Anterior cingulate cortex (tissue), 58 donors: ENCODE results near the gene OTX1.
"Not testable (repeated sequence)": the region's sequence is repeated elsewhere in the genome, so short reads cannot be mapped to it uniquely, and the experiment has no call there.

Experiments used
- DNase-seq, 58 donors: peaks; one replicate each; lab custom pipeline; 2025; lab: John Stamatoyannopoulos, UW

The OTX1 gene

DNA sequence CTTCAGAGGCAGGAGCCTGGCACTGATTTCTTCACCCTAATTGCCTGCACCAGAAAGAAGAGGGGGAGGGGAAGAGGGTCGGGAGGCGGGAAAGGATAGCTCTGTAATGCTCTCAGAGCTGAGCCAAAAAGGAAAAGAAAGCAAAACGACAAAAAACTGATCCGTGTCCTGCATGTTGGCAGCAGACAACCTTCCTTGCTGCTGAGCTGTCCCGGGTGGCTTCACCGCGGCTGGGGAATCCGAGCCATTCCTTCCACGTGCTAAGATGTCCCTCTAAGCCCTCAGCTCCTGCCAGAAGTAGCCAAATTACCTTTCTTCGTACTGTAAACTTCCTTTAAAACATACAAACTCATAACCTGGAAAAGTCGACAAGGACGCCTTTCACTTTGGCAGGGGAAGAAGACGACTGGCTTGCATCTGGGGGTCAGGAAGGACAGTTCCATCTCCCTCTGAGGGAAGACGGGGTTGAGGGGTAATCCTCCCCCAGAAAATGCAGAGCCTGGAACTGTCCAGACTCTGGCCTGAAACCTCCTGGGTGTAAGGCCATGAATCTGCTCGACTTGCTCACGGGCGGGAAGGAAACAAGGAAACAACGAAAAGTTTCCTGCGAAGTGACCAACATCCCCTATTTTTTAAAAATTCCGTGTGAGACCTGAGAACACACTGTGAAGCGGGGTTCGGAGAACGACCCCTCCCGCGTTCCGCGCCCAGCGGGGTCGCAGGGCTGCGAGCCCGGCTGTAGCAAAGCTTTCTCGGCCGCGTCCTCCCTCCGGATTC is 7.7 kb downstream of the OTX1 start:
- no peak for DNase-seq

DNA sequence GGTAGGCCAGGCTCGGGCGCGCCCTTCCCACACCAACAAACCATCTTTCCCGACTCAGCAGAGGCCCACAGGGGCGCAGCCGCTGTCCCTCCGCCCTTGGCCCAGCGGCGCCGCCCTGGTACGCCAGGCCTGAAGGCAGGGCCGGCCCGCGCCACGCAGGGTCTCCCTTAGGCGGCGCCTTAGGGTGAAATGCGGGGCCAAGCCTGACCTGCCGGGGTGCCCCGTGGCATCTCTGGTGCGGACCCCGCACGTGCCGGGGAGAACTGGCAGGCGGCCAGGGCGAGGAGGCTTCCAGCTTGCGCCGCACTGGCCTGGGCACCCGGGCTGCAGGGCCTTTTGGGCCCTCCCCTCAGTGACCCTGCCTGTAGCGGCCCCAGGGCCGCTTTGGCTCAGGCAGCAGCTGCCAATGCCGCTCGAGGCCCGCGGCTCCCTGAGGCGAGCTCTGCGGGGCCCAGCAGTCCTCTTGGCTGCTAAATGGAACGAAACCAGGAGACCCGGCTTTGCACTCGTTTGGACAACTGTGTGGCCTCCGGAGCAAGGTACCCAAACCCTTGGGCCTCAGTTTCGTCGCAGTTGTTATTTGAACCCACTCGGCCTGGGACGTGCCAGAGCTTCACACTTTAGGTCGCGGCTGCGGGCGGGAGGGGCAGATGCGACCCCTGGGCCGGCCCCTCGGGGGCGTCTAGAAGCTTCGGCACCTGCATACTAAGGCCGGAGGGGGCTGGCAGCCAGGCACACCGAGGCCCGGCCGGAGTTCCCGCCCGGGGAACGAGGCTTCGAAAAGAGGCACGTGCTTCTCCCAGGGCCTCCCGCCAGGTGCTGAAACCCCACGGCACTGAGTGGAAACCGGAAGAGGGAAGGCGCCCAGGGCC is 8.5 kb downstream of the OTX1 start:
- DNase-seq, result no peak

DNA sequence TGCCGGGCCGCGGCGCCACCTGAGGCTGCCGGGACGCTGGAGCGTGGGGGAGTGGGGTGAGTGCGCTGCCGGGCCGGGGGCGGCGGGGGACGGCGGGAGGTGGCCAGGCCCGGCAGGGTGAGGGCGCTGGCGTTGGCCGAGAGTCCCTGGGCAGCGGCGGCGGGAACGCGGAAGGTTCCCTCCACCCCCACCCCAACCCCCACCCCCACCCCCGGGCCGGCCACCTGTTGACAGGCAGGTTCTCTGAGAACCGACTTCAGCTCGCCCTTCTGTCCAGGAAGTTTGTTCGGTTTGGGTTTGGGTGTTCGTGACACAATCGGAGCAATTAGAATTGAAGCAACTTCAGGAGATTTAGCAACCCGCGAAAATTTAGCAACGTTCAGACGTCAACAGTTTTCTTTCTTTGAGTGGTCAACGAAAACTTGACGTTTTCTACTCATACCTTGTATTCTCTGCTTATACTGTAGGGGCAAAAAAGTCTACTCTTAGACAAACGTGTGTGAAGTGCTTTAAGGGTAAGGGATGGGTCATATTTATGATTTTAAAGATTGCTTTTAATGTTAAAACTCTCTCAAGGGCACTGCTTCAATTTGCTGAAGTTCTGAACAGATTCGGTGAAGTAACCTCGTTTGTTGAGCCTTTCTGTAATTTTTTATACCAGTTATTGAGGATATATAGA is 9.3 kb downstream of the OTX1 start:
- DNase-seq, result no peak

DNA sequence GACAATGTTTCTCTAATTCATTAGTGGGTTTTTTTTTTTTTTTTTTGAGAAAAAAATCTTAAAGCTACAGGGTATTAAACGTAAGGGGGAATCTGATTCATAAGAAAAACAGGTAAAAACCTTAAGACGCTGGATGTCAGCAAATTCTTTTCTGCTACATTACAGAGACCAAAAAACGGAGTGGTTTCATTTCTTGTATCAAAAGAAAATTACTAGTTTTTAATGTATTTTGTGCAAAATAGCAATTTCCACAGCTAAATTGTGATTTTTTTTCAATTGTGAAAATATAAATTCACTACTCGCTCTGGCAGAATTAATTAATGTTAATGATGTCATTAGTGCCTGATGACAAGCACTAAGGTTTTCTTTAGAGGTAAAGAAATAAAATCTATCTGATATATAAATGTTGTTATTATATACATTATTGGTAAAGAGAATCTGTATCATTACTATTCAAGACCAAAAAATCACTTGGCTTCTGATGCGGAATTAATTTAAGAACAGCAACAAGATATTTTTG is 9.9 kb downstream of the OTX1 start:
- no peak for DNase-seq

DNA sequence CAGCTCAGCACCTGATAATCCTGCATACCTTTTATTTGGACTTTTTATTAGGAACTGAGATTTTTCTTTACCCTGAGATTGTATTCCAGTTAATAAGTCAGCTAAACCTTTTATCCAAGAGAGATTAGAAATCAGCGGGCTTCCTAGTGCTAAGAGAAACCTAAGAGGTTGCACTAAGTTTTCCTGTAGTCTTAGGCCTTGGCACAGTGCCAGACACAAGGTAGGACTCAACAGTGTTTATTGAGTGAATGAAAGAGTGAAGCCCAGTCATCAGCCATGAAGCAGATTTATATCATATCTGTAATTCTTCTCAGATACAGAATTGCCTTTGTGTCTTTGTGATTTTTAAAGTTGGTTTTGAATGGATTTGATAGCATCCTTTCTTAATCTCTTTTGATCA is 13.6 kb downstream of the OTX1 start:
- no peak for DNase-seq

DNA sequence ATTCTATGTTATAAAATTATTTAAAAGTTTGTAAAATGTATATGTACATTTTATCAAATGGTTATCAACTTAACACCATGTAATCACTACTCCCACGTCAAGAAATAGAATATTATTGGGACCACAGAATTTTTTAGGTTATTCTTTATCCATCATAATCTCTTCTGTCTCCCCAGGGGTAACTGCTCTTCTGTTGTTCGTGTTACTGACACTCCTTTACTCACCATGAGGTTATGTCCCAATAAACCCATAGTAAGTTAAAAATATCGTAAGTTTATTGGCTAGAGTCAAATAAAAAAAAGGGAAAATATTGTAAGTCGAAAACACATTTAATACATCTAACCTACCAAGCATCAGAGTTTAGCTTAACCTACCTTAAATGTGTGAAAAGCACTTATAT is 14.0 kb downstream of the OTX1 start:
- no peak for DNase-seq

DNA sequence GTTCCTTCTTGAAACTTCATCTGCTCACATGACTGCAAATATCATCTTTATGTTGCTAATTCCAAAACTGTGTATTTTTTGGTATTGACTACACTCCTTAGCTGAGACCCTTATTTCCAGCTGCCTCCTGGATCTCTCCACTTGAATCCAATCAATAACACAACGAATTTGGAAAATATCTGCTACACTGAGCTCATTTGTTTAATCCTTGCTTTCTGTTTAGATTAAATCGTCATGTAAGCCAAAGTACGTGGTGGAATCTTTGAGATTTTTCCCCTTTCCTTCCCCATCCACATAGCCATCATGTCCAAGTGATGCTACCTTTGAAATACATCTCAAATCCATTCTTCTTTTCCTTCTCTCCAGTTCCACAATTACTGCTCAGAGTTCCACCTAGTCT is 15.6 kb downstream of the OTX1 start:
- no peak for DNase-seq

DNA sequence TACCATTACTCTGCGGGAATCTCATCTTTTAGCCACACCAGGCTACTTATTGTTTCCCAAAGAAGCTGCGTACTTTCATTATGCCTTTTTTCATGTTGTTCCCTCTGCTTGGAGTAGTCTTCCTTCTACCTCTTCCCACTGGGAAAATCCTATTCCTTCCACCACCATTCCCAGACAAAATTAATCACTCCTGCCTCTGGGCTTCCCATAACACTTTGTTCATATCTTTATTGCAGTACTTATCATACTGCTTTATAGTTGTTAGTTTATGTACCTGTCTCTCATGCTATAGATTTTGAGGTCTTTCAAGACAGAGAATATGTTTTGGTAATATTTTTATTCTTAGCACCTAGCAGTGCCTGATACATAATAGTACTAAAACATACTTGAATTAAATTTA is 16.2 kb downstream of the OTX1 start:
- no peak for DNase-seq

DNA sequence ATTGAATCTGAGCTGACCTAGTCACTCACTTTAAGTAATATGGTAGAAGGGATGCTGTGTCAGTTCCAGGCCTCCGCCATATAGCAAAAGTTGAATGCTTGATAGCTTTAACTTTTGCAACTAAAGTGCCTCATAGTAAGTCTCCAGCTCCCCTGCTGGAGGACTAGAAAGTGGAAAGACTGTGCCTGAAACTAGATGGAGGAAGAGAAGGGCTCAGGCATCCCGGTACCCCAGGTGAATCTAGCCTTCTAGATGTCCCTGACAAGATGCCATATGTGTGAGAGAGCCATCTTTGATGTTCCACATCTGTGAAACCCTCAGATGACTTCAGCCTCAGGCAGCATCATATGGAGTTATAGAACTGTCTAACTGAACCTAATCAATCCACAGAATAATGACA is 21.0 kb downstream of the OTX1 start:
- DNase-seq, result no peak

DNA sequence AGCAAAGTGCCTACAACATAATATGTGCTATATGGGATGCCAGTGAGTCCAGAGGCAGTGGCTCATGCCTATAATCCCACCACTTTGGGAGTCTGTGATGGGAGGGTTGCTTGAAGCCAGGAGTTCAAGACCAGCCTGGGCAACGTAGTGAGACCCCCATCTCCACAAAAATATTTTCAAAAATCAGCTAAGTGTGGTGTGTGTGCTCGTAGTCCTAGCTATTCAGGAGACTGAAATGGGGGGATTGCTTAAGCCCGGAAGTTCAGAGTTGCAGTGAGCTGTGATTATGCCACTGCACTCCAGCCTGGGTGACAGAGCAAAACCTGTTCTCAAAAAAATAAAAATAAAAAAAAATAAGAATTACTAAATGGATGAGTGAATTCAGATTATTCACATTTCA is 23.4 kb downstream of the OTX1 start:
- no peak for DNase-seq

DNA sequence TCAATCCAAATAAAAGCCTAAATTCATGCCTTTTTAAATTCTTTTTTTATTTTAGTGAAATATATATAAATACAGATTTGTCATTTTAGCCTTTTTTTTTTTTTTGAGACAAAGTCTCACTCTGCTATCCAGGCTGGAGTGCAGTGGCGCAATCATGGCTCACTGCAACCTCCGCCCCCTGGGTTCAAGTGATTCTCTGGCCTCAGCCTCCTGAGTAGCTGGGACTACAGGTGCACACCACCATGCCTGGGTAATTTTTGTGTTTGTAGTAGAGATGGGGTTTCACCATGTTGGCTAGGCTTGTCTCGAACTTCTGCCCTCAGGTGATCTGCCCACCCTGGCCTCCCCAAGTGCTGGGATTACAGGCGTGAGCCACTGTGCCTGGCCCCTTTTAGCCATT is 23.8 kb downstream of the OTX1 start:
- DNase-seq, result not testable (repeated sequence)

DNA sequence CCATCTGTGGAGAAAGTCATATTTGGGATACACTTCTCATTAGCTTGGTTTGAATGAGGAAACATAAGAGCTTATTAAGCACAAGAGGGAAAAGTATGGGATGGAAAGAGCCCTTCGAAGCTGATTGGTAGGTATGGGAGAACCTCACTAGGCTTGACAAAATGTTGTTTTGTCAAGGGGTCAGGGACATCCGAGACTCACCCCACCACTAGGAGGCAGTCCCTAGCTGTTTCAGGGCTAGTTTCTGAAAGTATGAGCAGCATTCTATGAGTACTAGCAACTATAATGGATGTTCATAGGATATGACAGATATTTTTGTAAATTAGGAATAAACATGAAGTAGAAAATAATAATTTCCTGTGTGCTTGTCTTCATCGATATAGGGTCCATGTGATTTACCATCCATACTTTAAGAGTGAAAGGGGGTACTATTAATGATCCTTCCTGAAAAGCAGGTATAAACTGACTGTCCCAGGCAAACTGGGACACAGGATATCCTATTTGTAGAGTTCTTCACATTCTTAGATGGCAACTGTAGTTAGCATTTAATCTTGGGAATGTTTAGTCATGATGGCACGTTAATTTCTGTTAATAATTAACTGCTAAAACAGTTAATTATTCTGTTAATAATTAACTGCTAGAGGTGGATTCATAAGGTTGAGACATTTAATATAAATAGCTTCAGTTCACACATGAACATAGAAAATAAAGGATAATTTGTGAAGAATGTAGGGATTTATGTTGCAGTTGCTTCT is 28.4 kb downstream of the OTX1 start:
- no peak for DNase-seq

DNA sequence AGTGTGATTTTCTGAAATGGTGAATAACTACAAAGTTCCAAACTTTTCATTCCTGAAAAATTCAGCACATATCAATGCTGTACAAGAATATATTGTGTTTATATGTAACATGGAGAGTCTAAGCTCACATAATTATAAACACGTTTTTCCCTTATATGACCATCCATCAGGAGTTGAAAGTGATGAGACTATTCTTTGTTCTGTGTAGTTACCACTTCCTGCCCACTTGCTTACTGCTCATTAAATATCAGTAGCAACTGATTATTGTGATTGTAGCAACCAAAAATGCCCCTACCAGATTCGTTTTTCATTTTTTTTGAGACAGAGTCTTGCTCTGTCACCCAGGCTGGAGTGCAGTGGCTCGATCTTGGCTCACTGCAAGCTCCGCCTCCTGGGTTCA is 30.8 kb downstream of the OTX1 start:
- no peak for DNase-seq

DNA sequence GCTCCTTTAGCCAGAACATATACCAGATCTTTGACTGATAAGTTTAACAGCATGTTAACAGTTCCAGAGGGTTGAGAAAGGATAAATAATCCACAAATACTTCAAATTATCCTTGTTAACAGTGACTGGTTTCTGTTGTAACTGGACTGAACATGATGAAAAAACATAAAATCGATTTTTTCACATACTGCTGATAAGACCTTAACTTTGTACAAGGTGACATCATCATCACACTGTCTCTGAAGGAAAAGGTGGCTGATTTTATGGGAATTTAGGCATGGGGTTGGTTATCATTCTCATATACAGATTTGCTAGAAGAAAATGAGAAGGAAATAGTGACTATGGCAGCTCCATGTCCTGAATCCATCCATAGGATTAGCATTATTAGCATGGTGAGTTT is 36.1 kb downstream of the OTX1 start:
- DNase-seq, result no peak

DNA sequence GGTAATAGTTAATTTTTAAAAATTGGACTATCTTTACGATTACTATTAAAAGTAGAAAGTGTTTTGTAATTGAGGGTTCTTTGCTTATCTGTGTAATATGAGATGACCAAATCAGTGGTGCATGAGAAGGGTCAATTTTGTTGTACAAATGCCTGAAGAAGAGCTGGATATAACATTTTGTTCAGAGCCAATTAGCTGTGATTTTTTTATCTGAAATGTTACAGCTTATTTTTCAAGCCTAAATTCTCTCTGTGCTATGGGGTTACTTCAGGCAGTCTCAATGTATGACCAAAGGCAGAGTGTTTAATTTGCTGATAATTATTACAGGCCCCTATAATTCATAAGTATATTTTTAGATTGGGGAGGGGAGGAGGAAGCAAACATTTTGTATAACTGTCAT is 41.8 kb downstream of the OTX1 start:
- no peak for DNase-seq

DNA sequence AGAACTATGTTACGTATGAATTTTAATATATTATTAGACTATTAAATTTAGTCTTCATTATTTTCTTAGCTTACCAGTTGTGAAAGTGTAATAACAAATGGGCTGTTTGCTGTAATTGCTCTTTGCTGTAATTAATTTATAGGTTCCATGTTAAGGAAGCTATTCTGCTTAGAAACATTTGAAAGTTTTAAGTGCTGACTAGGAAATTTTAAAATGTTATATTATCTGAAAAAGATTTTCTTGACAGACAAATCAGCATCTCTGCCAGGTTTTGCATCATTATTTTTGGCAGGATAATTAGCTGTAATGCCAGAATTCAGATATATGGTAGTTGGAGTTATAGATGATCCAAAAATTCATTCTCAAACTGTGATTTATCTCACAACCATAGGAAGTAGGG is 42.2 kb downstream of the OTX1 start:
- no peak for DNase-seq

DNA sequence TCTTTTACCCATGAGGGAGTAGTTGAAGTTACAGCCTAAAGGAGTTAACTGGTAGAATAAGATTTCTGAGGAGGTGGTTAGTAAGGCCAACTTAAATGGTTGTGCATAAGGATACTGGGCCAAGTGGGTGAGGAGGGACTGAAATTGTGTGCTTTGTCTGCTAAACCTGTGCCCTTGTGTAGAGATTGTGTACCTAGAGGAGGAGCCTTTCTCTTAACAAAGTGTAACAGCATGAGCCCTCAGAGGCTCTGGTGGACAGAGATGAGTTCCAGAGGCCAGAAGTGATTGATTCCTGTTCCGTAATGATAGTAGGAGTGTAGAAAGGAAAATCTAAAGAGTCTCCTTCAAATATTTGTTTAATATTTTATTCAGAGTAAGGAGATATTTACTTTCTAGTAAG is 42.9 kb downstream of the OTX1 start:
- DNase-seq, result no peak

DNA sequence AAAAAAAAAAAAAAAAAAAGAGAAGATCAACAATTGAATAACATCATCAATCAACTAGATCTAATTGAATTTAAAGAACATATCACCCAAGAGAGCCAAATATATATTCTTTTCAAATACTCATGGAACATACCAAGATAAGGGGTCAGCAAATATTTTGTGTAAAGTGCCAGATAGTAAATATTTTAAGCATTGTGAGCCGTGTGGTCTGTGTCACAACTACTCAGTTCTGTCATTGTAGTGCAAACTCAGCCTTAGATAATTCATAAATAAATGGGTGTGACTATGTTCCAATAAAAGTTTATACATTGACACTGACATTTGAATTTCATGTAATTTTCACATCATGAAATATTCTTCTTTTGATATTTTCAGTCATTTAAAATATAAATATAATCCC is 45.9 kb downstream of the OTX1 start:
- DNase-seq, result no peak

DNA sequence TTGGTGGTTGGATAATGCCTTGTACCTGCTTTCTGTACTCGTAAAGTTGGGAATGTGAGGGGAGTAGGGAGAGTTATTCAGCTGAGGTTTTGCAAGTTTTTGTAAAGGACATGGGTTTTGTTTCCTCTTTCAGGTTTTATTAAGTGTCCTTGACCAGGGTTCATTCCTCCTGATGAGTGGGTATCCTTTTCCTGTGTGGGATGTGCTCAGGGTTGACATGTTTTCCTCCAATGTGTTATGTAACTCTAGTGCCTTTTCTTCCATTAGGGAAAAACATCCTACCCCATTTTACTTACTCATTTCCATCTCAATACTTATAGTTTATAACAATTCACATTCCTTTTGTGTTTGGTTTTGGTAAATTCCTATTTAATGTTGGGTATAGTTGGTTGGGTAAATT is 48.4 kb downstream of the OTX1 start:
- no peak for DNase-seq

DNA sequence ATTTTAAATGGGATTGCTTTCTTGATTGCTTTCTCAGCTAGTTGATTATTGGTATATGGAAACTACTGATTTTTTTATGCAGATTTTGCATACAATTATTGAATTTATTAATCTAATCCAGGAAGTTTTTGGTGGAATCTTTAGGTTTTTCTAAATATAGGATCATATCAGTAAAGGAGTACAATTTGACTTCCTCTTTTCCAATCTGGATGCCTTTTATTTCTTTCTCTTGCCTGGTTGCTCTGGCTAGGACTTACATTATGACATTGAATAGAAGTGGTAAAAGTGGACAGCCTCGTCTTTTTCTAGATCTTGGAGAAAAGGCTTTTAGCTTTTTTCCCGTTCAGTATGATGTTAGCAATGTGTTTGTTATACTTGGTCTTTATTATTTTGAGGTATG is 51.3 kb downstream of the OTX1 start:
- no peak for DNase-seq

DNA sequence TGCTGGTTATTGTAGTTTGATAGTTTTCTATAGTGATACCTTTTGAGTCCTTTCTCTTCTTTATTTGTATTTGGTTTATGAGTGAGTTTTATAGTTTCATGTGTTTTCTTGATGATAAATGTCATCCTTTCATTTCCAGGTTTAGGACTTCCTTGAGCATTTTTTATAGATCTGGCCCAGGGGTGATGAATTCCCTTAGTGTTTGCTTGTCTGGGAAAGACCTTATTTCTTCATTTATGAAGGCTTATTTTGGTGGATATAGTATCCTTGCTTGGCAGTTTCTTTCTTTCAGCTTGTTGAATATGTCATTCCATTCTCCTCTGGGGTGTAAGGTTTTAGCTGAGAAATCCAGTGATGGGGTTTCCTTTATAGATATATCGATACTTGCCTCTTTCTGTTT is 53.9 kb downstream of the OTX1 start:
- no peak for DNase-seq
